NCI-H128 (cell line): ENCODE measurements around the gene EXOC2.
"Not testable (repeated sequence)": the region's sequence is repeated elsewhere in the genome, so short reads cannot be mapped to it uniquely, and the experiment has no call there.

Experiments used
- DNase-seq: peaks from one replicate; lab custom pipeline; 2025; ENCODE audit not compliant: unreplicated experiment; lab: John Stamatoyannopoulos, UW

Gene EXOC2

GRCh38 chr6:683742-684440 is 9.0 kb downstream of the EXOC2 start:
- no peak for DNase-seq

DNA sequence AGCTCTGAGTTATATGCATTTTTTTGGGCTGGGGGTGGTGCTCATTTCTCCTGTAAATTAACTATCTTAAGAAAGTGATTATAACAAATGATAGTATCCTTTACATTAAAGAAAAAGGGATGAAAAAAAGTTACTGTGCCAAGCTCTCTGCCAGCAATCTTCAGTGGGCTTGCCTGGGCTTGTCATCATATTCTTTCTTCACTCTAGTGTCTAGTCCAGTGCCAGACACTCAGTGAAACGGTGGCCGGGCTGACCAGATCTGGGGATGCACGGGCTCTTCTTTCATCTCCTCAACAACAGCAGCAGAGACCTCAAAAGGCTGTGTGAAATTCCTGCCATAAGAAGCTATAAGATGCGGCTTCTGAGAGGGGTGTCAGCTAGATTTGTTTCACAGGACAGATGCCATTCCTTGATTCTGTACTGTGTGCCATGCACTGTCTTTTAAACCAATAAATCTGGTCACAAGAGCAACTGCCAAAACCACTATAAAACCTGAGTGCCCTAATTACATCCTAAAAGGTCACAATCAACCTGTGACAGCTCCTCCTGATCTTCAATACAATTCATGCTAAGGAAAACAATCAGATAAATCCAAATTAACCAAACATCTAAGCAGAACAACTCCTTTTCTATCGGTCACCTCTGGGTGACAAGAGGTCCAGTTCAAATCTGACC is 12.1 kb downstream of the EXOC2 start:
- no peak for DNase-seq

GRCh38 chr6:680251-680650 is 12.7 kb downstream of the EXOC2 start:
- no peak for DNase-seq

- DNase-seq: no peak
Measured at GRCh38 chr6:679282-679681, 13.7 kb downstream of the EXOC2 start.

GRCh38 chr6:678520-678919 is 14.4 kb downstream of the EXOC2 start:
- DNase-seq: no peak

GRCh38 chr6:677919-678318 is 15.0 kb downstream of the EXOC2 start:
- no peak for DNase-seq

GRCh38 chr6:674956-675355 is 18.0 kb downstream of the EXOC2 start:
- DNase-seq: no peak

DNA sequence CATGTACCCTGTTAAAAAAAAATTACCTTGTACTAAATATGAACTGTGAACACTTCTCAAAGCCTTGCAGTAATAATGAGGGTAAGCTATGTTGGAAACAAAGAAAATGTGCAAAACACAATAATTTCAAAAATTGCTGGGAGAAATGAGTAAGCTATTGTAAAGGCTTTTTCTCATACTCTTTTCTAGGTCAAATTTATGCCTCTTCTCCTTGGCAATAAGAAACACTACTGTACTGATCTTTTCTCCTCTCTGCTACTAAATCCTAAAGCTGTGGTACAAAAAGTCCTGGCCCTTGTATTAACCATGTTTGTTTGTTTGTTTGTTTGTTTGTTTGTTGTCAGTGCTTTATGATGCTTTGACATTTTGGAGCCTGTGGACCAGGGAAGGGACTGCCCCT is 18.5 kb downstream of the EXOC2 start:
- DNase-seq: no peak

- DNase-seq: no peak
Measured at GRCh38 chr6:667253-667927, 25.5 kb downstream of the EXOC2 start.

GRCh38 chr6:665403-666267 is 27.3 kb downstream of the EXOC2 start:
- DNase-seq: no peak

DNA sequence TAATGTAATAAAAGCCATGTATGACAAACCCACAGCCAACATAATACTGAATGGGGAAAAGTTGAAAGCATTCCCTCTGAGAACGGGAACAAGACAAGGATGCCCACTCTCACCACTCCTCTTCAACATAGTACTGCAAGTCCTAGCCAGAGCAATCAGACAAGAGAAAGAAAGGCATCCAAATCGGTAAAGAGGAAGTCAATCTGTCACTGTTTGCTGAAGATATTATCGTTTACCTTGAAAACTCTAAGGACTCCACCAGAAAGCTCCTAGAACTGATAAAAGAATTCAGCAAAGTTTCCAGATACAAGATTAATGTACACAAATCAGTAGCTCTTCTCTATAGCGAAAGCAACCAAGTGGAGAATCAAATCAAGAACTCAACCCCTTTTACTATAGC is 29.2 kb downstream of the EXOC2 start:
- DNase-seq: not testable (repeated sequence)

- DNase-seq: no peak
Measured at GRCh38 chr6:659716-660581, 33.0 kb downstream of the EXOC2 start.

DNA sequence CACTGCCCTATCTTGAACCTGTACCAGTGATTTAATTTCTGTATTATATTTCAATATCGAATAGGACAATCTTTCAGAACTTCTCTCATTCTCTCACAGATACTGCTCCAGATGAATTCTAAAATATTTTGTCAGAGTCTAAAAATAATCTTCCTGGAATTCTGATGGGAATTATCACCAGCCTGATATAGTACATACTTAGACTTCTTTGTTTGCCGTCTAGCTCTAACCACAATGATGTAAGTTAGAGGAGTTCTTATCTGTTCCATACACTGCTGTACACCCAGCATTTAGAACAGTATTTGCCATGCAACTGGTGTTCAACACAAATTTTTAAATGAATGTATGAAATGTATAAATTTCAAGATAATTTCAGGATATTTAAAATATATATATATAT is 34.7 kb downstream of the EXOC2 start:
- DNase-seq: no peak

- DNase-seq: no peak
Measured at GRCh38 chr6:657743-658142, 35.2 kb downstream of the EXOC2 start.

- DNase-seq: no peak
Measured at GRCh38 chr6:656460-657252, 36.3 kb downstream of the EXOC2 start, which contains the start of gene HUS1B. Gene HUS1B (minus strand): TSS chr6:657100. CDS start chr6:656944, 156 bp downstream.

DNA sequence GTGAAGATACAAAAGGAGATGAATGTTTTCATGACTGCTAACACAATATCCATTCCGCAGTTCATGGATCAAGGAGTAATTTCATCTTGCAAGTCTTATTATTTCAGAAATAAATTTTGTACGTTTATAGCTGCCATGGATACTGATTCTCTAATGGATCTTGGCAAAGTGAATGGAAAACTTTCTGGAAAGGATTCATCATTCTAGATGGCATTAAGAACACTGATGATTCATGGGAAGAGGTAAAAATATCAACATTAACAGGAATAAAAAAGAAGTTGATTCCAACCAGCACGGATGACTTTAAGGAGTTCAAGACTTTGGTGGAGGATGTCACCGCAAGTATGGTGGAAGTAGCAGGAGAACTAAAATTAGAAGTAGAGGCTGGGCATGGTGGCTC is 38.8 kb downstream of the EXOC2 start:
- no peak for DNase-seq

DNA sequence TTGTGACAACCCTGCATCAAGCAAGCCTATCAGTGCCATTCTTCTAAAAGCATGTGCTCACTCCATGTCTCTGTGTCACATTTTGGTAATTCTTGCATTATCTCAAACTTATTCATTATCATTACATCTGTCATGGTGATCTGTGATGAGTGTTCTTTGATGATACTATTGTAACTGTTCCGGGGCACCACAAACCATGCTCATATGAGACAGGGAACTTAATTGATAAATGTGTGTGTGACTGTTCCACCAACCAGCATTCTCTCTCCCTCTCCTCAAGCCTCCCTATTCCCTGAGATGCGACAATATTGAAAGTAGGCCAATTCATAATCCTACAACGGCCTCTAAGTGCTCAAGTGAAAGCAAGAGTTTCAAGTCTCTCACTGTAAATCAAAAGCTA is 40.1 kb downstream of the EXOC2 start:
- no peak for DNase-seq

- DNase-seq: no peak
Measured at GRCh38 chr6:650098-650497, 42.8 kb downstream of the EXOC2 start.

- no peak for DNase-seq
Measured at GRCh38 chr6:642805-643204, 50.1 kb downstream of the EXOC2 start.
